Retinal pigment epithelial cell (primary cell): Measurements from ENCODE around the gene MBD5.

Source experiments
- DNase-seq: peaks from one replicate; pipeline ENCODE4 v3.0.0-alpha.2; 2010; ENCODE audit warnings: low read depth
- H3K4me3 ChIP-seq: 2 replicates; pipeline ENCODE4 v1.5.1; 2011; ENCODE audit warnings: mild to moderate bottlenecking, low read length, control low read depth, moderate library complexity
- CTCF ChIP-seq: conservative IDR thresholded peaks from 2 replicates; pipeline ENCODE4 v1.5.1; 2011; ENCODE audit warnings: low read depth, low read length, control low read depth, inconsistent platforms

MBD5 gene

GRCh38 chr2:148525130-148525529, 504.2 kb downstream of the MBD5 start:
- no peak for TF ChIP-seq CTCF
- DNase-seq = no peak
- no peak overlapping the region for H3K4me3 ChIP-seq

GRCh38 chr2:148526509-148527346, 505.8 kb downstream of the MBD5 start:
- no peak for TF ChIP-seq CTCF
- H3K4me3 ChIP-seq = no peak overlapping the region
- DNase-seq = no peak

GRCh38 chr2:148527488-148528340, 506.8 kb downstream of the MBD5 start:
- DNase-seq = no peak

GRCh38 chr2:148528356-148529064, 507.6 kb downstream of the MBD5 start:
- TF ChIP-seq CTCF = no peak
- DNase-seq = no peak
- H3K4me3 ChIP-seq = no peak overlapping the region

More at GRCh38 chr2:148527488-148528340, 506.8 kb downstream of the MBD5 start:
- TF ChIP-seq CTCF = no peak
- H3K4me3 ChIP-seq = no peak overlapping the region

GRCh38 chr2:148529745-148530144, 508.9 kb downstream of the MBD5 start:
- TF ChIP-seq CTCF = no peak
- no peak overlapping the region for H3K4me3 ChIP-seq
- DNase-seq = no peak

GRCh38 chr2:148530350-148530749, 509.5 kb downstream of the MBD5 start:
- DNase-seq = no peak
- H3K4me3 ChIP-seq = no peak overlapping the region
- no peak for TF ChIP-seq CTCF
